AG04450 (cell line): Measurements from ENCODE around the gene GRIP1. TPM values are rescaled to one million over a fixed set of nuclear protein-coding genes. Genes with fewer than 3 reads are reported as not detected.

Experiments
- CTCF ChIA-PET: fragments of 300-600, 350-600 bp; formaldehyde crosslinking; extraction: SDS; loops from one replicate; lab custom pipeline; 2022; ENCODE audit warnings: antibody characterized with exemption, inconsistent platforms; lab: Charles Lee
- POLR2A ChIA-PET: fragments of 350-600 bp; formaldehyde crosslinking; extraction: SDS; loops from one replicate; lab custom pipeline; 2021; ENCODE audit warnings: antibody characterized with exemption, inconsistent platforms; lab: Yijun Ruan, JAX
- DNase-seq: peaks from one replicate; pipeline ENCODE4 v3.0.0-alpha.2; 2011; ENCODE audit warnings: low read depth, low spot score
- H3K27ac ChIP-seq: one replicate; pipeline ENCODE4 v1.5.1; 2012; ENCODE audit warnings: low read depth, low read length, control low read depth
- H3K27me3 ChIP-seq: one replicate; pipeline ENCODE4 v1.6.0; 2012; ENCODE audit warnings: low read length; ENCODE audit not compliant: control insufficient read depth, insufficient read depth
- H3K4me3 ChIP-seq: 2 replicates; pipeline ENCODE4 v1.5.1; 2011; ENCODE audit warnings: mild to moderate bottlenecking, low read depth, low read length, control low read depth
- H3K9me3 ChIP-seq: 2 replicates; pipeline ENCODE4 v1.5.1; 2012; ENCODE audit warnings: low read length; ENCODE audit not compliant: control insufficient read depth, insufficient read depth
- CTCF ChIP-seq: IDR thresholded peaks from 2 replicates; pipeline ENCODE4 v1.5.1; 2011; ENCODE audit warnings: low read depth, low read length, control low read depth, inconsistent platforms
- polyA plus RNA-seq: library from polyadenylated mRNA; depleted of rRNA; stranded (reverse); fragments of >200 nt; gene quantifications from 2 replicates; pipeline ENCODE4 v1.2.3, GENCODE V29; 2011

Gene GRIP1
- polyA plus RNA-seq, 1 experiment = not detected

GRCh38 chr12:66441905-66442559, 236.8 kb downstream of the GRIP1 start:
- Histone ChIP-seq H3K9me3 (no peaks in the 10 kb centered on the region), H3K27me3 (peaks cover 4% of the 10 kb centered on the region), H3K4me3 (no peak overlapping the region), H3K27ac (no peak overlapping the region)
- ChIA-PET POLR2A (no interaction called here), CTCF (no interaction called here)
- DNase-seq = no peak
- TF ChIP-seq CTCF = no peak

DNA sequence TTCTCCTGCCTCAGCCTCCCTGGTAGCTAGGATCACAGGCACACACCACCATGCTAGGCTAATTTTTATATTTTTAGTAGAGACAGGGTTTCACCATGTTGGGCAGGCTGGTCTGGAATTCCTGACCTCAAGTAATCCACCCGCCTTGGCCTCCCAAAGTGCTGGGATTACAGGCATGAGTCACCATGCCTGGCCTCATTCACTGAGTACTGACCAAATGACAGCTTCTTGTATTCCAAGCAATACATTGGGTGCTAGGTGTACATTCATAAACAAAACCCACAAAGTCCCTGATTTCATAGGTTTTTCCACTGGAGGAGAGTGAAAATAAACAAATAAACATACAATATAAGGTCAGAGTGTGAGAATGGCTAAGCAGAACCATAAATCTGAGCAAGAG, 240.3 kb downstream of the GRIP1 start:
- Histone ChIP-seq H3K27me3 (peaks cover 4% of the 10 kb centered on the region), H3K27ac (no peak overlapping the region), H3K4me3 (no peak overlapping the region), H3K9me3 (no peaks in the 10 kb centered on the region)
- CTCF ChIA-PET = no interaction called here
- POLR2A ChIA-PET = no interaction called here
- no peak for TF ChIP-seq CTCF
- no peak for DNase-seq

DNA sequence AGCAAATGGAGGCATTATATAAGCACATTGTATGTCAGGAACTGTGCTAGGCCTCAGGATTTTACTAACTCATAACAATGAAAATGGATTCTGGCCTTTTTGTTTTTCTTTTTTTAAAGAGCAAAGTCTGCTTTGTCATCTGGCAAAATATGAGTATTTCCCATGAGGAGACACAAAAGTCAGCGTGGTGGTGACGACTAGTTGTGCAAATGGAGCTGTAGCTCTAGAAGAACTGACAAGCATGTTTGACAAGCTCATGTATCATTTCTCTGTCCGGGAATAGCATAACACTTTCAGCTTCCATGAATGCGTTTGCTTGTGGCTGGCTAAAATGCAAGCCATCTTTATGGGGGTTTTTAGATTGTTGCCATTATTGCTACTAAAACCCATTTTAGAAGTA, 248.8 kb downstream of the GRIP1 start:
- Histone ChIP-seq H3K27ac (no peak overlapping the region), H3K4me3 (no peak overlapping the region), H3K27me3 (peaks cover 2% of the 10 kb centered on the region), H3K9me3 (no peaks in the 10 kb centered on the region)
- ChIA-PET CTCF (interaction anchor here (0.6 kb wide), 1 partner anchor 20 kb away, joined by 4 read pairs; no protein-coding TSS in a partner anchor), POLR2A (no interaction called here)
- no peak for DNase-seq
- no peak for TF ChIP-seq CTCF

GRCh38 chr12:66428870-66429269, 250.0 kb downstream of the GRIP1 start:
- TF ChIP-seq CTCF = no peak
- H3K4me3 ChIP-seq = no peak overlapping the region
- no peak overlapping the region for H3K27ac ChIP-seq
- peaks cover 2% of the 10 kb centered on the region for H3K27me3 ChIP-seq
- no peaks in the 10 kb centered on the region for H3K9me3 ChIP-seq
- CTCF ChIA-PET = interaction anchor here (0.6 kb wide), 1 partner anchor 19 kb away, joined by 3 read pairs; no protein-coding TSS in a partner anchor
- POLR2A ChIA-PET = no interaction called here
- no peak for DNase-seq

GRCh38 chr12:66428261-66428660, 250.6 kb downstream of the GRIP1 start:
- Histone ChIP-seq H3K4me3 (no peak overlapping the region), H3K9me3 (no peaks in the 10 kb centered on the region), H3K27ac (no peak overlapping the region), H3K27me3 (peaks cover 1% of the 10 kb centered on the region)
- no peak for TF ChIP-seq CTCF
- ChIA-PET CTCF (interaction anchor here (0.6 kb wide), 2 partner anchors 18 to 242 kb away, joined by 3 to 4 read pairs; no protein-coding TSS in a partner anchor), POLR2A (no interaction called here)
- no peak for DNase-seq
